Osteoblast (primary cell): ENCODE results near the gene MINK1. TPM values are rescaled to one million over a fixed set of nuclear protein-coding genes. Genes with fewer than 3 reads are reported as not detected.

Experiments
- DNase-seq: peaks from one replicate; pipeline ENCODE4 v3.0.0; 2011; ENCODE audit warnings: low spot score, mixed read lengths; ENCODE audit not compliant: insufficient read length; ENCODE audit errors: missing footprints
- H2AFZ ChIP-seq: 2 replicates; pipeline ENCODE4 v1.6.0; 2011; ENCODE audit warnings: mild to moderate bottlenecking, low read length
- H3K27ac ChIP-seq: 2 replicates; pipeline ENCODE4 v1.5.1; 2011; ENCODE audit warnings: mild to moderate bottlenecking, low read depth, low read length, moderate library complexity
- H3K27me3 ChIP-seq: 2 replicates; pipeline ENCODE4 v1.6.0; 2012; ENCODE audit warnings: mild to moderate bottlenecking, control low read depth, inconsistent platforms, low read length, moderate library complexity; ENCODE audit not compliant: insufficient read depth
- H3K36me3 ChIP-seq: 2 replicates; pipeline ENCODE4 v1.5.1; 2011; ENCODE audit warnings: mild to moderate bottlenecking, low read length, control low read depth, moderate library complexity; ENCODE audit not compliant: insufficient read depth
- H3K4me1 ChIP-seq: 2 replicates; pipeline ENCODE4 v1.5.1; 2011; ENCODE audit warnings: mild to moderate bottlenecking, low read length, control low read depth, moderate library complexity; ENCODE audit not compliant: insufficient read depth
- H3K4me2 ChIP-seq: 2 replicates; pipeline ENCODE4 v1.6.0; 2011; ENCODE audit warnings: mild to moderate bottlenecking, low read length; ENCODE audit not compliant: insufficient read depth
- H3K4me3 ChIP-seq: fragments of 200-600 bp; sonication (generic); 3 replicates; pipeline ENCODE4 v1.5.1; 2012; ENCODE audit warnings: mild to moderate bottlenecking, low read length, inconsistent platforms; ENCODE audit not compliant: insufficient read depth
- H3K79me2 ChIP-seq: 2 replicates; pipeline ENCODE4 v1.6.0; 2012; ENCODE audit warnings: mild to moderate bottlenecking, low read length, control low read depth, inconsistent platforms; ENCODE audit not compliant: insufficient read depth
- H3K9me3 ChIP-seq: 2 replicates; pipeline ENCODE4 v1.5.1; 2011; ENCODE audit warnings: low read depth, low read length, control low read depth
- H4K20me1 ChIP-seq: 2 replicates; pipeline ENCODE4 v1.6.0; 2012; ENCODE audit warnings: mild to moderate bottlenecking, low read length, control low read depth; ENCODE audit not compliant: insufficient read depth
- CTCF ChIP-seq: IDR thresholded peaks from 2 replicates; pipeline ENCODE4 v1.5.1; 2011; ENCODE audit warnings: mild to moderate bottlenecking, low read depth, low read length, moderate library complexity; ENCODE audit errors: extremely low read depth
- total RNA-seq: library from RNA; depleted of rRNA; stranded (reverse); fragments of >200 nt; gene quantifications from 2 replicates; pipeline ENCODE4 v1.2.3, GENCODE V29; 2012

MINK1 gene
- total RNA-seq, 1 donor = 34.4 TPM

- TF ChIP-seq CTCF = no peak
- peaks cover 3% of the 10 kb centered on the region for H3K79me2 ChIP-seq
- peaks cover 4% of the 10 kb centered on the region for H3K4me1 ChIP-seq
- H3K27ac ChIP-seq = no peak overlapping the region
- peaks cover 4% of the 10 kb centered on the region for H3K36me3 ChIP-seq
- no peak overlapping the region for H3K4me2 ChIP-seq
- H3K4me3 ChIP-seq = no peak overlapping the region
- no peaks in the 10 kb centered on the region for H3K9me3 ChIP-seq
- no peak for DNase-seq
- H3K27me3 ChIP-seq = no peaks in the 10 kb centered on the region
- no peak overlapping the region for H2AFZ ChIP-seq
- H4K20me1 ChIP-seq = no peaks in the 10 kb centered on the region
Measured at GRCh38 chr17:4928881-4929280, 95.7 kb downstream of the MINK1 start.

- H4K20me1 ChIP-seq = no peaks in the 10 kb centered on the region
- H3K4me2 ChIP-seq = no peak within 1 kb of the TSS
- H3K4me3 ChIP-seq = no peak within 1 kb of the TSS
- H3K9me3 ChIP-seq = no peaks in the 10 kb centered on the region
- H3K27me3 ChIP-seq = no peaks in the 10 kb centered on the region
- no peak within 1 kb of the TSS for H3K27ac ChIP-seq
- peaks cover 12% of the 10 kb centered on the region for H3K4me1 ChIP-seq
- no peak for TF ChIP-seq CTCF
- H2AFZ ChIP-seq = no peak within 1 kb of the TSS
- peaks cover 11% of the 10 kb centered on the region for H3K36me3 ChIP-seq
- H3K79me2 ChIP-seq = peaks cover 3% of the 10 kb centered on the region
- peak; percentile 44 for DNase-seq
Measured at GRCh38 chr17:4931963-4932362, 98.8 kb downstream of the MINK1 start, which contains the start of gene GP1BA. TSS of gene GP1BA (plus strand) at chr17:4932277. CDS start at chr17:4932605, 328 bp downstream.

- H3K79me2 ChIP-seq = peaks cover 4% of the 10 kb centered on the region
- no peak overlapping the region for H3K4me2 ChIP-seq
- no peak for DNase-seq
- H3K36me3 ChIP-seq = peaks cover 18% of the 10 kb centered on the region
- H3K27me3 ChIP-seq = no peaks in the 10 kb centered on the region
- no peaks in the 10 kb centered on the region for H3K9me3 ChIP-seq
- H4K20me1 ChIP-seq = no peaks in the 10 kb centered on the region
- peaks cover 12% of the 10 kb centered on the region for H3K4me1 ChIP-seq
- TF ChIP-seq CTCF = no peak
- H3K27ac ChIP-seq = no peak overlapping the region
- no peak overlapping the region for H3K4me3 ChIP-seq
- no peak overlapping the region for H2AFZ ChIP-seq
Measured at GRCh38 chr17:4932756-4933155, 99.6 kb downstream of the MINK1 start.

GRCh38 chr17:4933646-4934045 is 100.5 kb downstream of the MINK1 start:
- DNase-seq = peak; percentile 23
- H3K27ac ChIP-seq = no peak overlapping the region
- H2AFZ ChIP-seq = peak overlapping the region; percentile 77
- H3K9me3 ChIP-seq = no peaks in the 10 kb centered on the region
- peak overlapping the region; percentile 61 for H3K4me3 ChIP-seq
- H3K4me1 ChIP-seq = peaks cover 15% of the 10 kb centered on the region
- H3K4me2 ChIP-seq = peak overlapping the region; percentile 77
- H3K79me2 ChIP-seq = peaks cover 13% of the 10 kb centered on the region
- H3K36me3 ChIP-seq = peaks cover 26% of the 10 kb centered on the region
- H4K20me1 ChIP-seq = peaks cover 1% of the 10 kb centered on the region
- no peak for TF ChIP-seq CTCF
- H3K27me3 ChIP-seq = no peaks in the 10 kb centered on the region
